Sigmoid colon (tissue), 7 donors: ENCODE data around the gene BTBD9. TPM values are rescaled to one million over a fixed set of nuclear protein-coding genes. Genes with fewer than 3 reads are reported as not detected.

Experiments used
- DNase-seq: peaks from one replicate; pipeline ENCODE4 v3.0.0-alpha.2; 2019
- H3K27ac ChIP-seq, 4 donors: fragments of 200-600 bp; sonication (generic); one replicate each; pipeline ENCODE4 v1.5.1; 2016 to 2019; ENCODE audit warnings: mild to moderate bottlenecking in 1 of 4
- H3K27me3 ChIP-seq, 3 donors: fragments of 200-600 bp; sonication (generic); one replicate each; pipeline ENCODE4 v1.5.1; 2019; ENCODE audit warnings: mild to moderate bottlenecking in 1 of 3
- H3K36me3 ChIP-seq, 4 donors: fragments of 200-600 bp; sonication (generic); one replicate each; pipeline ENCODE4 v1.5.1; 2016 to 2019
- H3K4me1 ChIP-seq, 4 donors: fragments of 200-600 bp; sonication (generic); one replicate each; pipeline ENCODE4 v1.5.1; 2017 to 2019
- H3K4me3 ChIP-seq, 4 donors: fragments of 200-600 bp; sonication (generic); one replicate each; pipeline ENCODE4 v1.5.1; 2017 to 2019; ENCODE audit warnings: mild to moderate bottlenecking in 2 of 4, moderate library complexity in 1 of 4
- H3K9me3 ChIP-seq, 4 donors: fragments of 200-600 bp in 3 of 4; sonication (generic) in 3 of 4; one replicate each; pipeline versions ENCODE4 v1.5.1 to v1.6.1; 2013 to 2019
- EP300 ChIP-seq, 4 donors: sonication (generic); formaldehyde crosslinking; IDR thresholded peaks; one replicate each; pipeline ENCODE4 v1.6.1; 2017; ENCODE audit warnings: antibody characterized with exemption in 4 of 4
- POLR2A ChIP-seq, 2 donors: fragments of 450-650 bp; IDR thresholded peaks; one replicate each; pipeline ENCODE4 v1.6.1; 2016; ENCODE audit warnings: antibody characterized with exemption in 2 of 2, mild to moderate bottlenecking in 2 of 2, moderate library complexity in 2 of 2
- POLR2AphosphoS5 ChIP-seq, 4 donors: sonication (generic); formaldehyde crosslinking; IDR thresholded peaks; one replicate each; pipeline ENCODE4 v1.6.1; 2017; ENCODE audit warnings: antibody characterized with exemption in 4 of 4
- WGBS, 2 donors: extraction: QIAGEN DNeasy Blood & Tissue Kit; methylation state at CpG; one replicate each; pipeline ENCODE4 v1.1.7; 2013; 5-methylcytosine and 5-hydroxymethylcytosine counted together
- intact Hi-C: fragments of 100-400 bp; cut with DNase I; formaldehyde crosslinking; loops from one replicate; pipeline ENCODE4 v1.15.1; 2023
- polyA plus RNA-seq, 3 donors: library from polyadenylated mRNA; stranded (reverse); fragments of 200-250 nt; gene quantifications; one replicate each; pipeline ENCODE4 v1.2.3, GENCODE V29; 2013
- total RNA-seq, 4 donors: library from RNA; depleted of rRNA; stranded (reverse); fragments of >200 nt; gene quantifications; one replicate each; pipeline ENCODE4 v1.1.0, GENCODE V29; 2016
- TF ChIP-seq, protein P1 (sequence below), 4 experiments: fragments of 450-650 bp in 3 of 4; fragments of 200-600 bp in 1 of 4; IDR thresholded peaks; one replicate each; pipeline ENCODE4 v1.5.1; 2016 to 2019; ENCODE audit warnings: antibody characterized with exemption in 4 of 4, mild to moderate bottlenecking in 3 of 4, moderate library complexity in 2 of 4
- donor health status: healthy with polysubstance abuse.
- donor health status: Bipolar disorder and iron deficiency.
- donor health status: healthy.

The BTBD9 gene
- total and polyA plus RNA-seq, 7 donors, result 3.6 to 20.8 (median 10.5) TPM

DNA sequence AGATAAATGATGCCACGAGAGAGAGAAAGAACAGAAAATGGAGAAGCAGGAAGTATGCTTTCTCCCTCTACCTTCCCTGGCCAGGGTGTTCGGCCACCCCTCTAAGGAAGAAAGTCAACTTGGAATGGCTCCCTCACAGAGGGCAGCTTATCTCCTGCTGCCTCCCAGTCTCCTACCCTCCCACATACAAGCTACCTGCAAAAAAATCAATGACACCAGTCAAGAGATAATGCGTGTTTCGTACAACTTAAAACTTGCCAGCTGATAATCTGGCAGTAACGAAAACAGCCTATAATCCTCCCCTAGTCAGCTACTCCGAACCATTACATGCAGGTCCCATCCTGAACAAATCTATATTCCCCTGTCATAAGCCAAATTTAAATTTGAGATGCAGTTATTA lies 61.7 kb downstream of the BTBD9 start:
- Histone ChIP-seq H3K27me3 (no peaks in the 10 kb centered on the region), H3K4me3 (no peak overlapping the region), H3K4me1 (no peaks in the 10 kb centered on the region), H3K27ac (no peak overlapping the region), H3K36me3 (peaks cover 0 to 18% (median 4%) of the 10 kb centered on the region in 4 donors), H3K9me3 (no peaks in the 10 kb centered on the region)
- intact Hi-C loops, result no loop called here
- no peak for DNase-seq
- no peak for TF ChIP-seq POLR2A (IDR thresholded peaks at IDR 0.05)
- no peak for TF ChIP-seq EP300 (IDR thresholded peaks at IDR 0.05)
- no peak for TF ChIP-seq POLR2AphosphoS5 (IDR thresholded peaks at IDR 0.05)
- TF ChIP-seq, protein P1, sequence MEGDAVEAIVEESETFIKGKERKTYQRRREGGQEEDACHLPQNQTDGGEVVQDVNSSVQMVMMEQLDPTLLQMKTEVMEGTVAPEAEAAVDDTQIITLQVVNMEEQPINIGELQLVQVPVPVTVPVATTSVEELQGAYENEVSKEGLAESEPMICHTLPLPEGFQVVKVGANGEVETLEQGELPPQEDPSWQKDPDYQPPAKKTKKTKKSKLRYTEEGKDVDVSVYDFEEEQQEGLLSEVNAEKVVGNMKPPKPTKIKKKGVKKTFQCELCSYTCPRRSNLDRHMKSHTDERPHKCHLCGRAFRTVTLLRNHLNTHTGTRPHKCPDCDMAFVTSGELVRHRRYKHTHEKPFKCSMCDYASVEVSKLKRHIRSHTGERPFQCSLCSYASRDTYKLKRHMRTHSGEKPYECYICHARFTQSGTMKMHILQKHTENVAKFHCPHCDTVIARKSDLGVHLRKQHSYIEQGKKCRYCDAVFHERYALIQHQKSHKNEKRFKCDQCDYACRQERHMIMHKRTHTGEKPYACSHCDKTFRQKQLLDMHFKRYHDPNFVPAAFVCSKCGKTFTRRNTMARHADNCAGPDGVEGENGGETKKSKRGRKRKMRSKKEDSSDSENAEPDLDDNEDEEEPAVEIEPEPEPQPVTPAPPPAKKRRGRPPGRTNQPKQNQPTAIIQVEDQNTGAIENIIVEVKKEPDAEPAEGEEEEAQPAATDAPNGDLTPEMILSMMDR (IDR thresholded peaks at IDR 0.05), result no peak
- 78 to 87% methylated on average over 6 of the region's 6 CpGs for WGBS, 2 donors

DNA sequence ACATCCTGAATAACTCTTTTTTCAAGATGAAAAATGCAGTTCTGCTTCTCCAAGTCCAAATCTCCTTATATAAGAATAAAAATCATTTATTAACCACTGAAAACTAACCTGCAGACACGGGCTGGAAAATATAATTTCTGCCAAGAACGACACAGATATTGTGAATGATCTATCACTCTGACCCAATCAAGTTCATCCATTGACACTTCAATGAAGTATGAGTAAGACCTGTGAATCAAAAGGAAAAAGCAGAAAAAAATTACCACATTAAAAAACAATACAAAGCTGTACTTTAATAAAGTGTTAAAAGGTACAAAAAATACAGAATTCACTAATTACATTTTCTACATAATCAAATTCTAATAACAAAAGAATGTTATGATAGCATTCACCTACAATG lies 62.2 kb downstream of the BTBD9 start:
- no peak for DNase-seq
- no peak overlapping the region for H3K4me3 ChIP-seq
- TF ChIP-seq EP300 (IDR thresholded peaks at IDR 0.05), result no peak
- no peak for TF ChIP-seq POLR2A (IDR thresholded peaks at IDR 0.05)
- TF ChIP-seq, protein P1 (IDR thresholded peaks at IDR 0.05), result no peak
- no peak for TF ChIP-seq POLR2AphosphoS5 (IDR thresholded peaks at IDR 0.05)
- no peak overlapping the region for H3K27ac ChIP-seq
- intact Hi-C loops, result no loop called here
- no peaks in the 10 kb centered on the region for H3K27me3 ChIP-seq
- H3K4me1 ChIP-seq, result no peaks in the 10 kb centered on the region
- 69 to 81% methylated on average over 2 of the region's 2 CpGs for WGBS, 2 donors
- peaks cover 0 to 18% (median 4%) of the 10 kb centered on the region in 4 donors for H3K36me3 ChIP-seq
- no peaks in the 10 kb centered on the region for H3K9me3 ChIP-seq

DNA sequence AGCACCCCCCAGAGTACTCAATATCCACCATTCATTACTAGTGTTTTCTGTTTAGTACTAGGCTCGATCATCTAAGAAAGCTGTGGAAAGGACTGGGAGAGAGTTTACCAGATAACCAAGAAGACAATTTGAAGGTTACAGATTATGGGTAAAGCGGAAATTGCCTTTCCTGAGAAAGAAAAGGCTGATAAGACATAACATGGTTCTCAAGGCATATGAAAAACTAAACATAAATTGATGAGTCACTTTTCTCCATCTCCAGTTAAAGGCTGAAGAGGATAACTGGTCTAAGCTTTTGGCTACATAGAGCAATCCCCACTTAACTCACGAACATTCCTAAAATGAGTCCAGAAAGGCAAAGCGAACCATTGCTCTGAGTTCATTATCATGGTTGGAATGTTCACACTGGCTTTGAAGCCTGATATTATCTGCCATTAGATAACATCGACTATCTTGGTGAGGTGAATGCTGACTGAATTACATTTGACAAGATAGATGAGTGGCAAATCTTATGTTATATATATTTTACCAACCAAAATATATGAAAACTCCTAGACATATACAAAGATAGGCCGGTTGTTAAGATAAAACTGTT lies 65.8 kb downstream of the BTBD9 start:
- Histone ChIP-seq H3K9me3 (no peaks in the 10 kb centered on the region), H3K27me3 (no peaks in the 10 kb centered on the region), H3K4me1 (no peaks in the 10 kb centered on the region), H3K4me3 (no peak overlapping the region), H3K27ac (no peak overlapping the region), H3K36me3 (peaks cover 0 to 1% (median 0%) of the 10 kb centered on the region in 4 donors)
- 92 to 94% methylated on average over 6 of the region's 6 CpGs for WGBS, 2 donors
- TF ChIP-seq POLR2AphosphoS5 (IDR thresholded peaks at IDR 0.05) (no peak), POLR2A (IDR thresholded peaks at IDR 0.05) (no peak), EP300 (IDR thresholded peaks at IDR 0.05) (no peak)
- TF ChIP-seq, protein P1 (IDR thresholded peaks at IDR 0.05), result no peak
- no peak for DNase-seq
- intact Hi-C loops, result no loop called here

DNA sequence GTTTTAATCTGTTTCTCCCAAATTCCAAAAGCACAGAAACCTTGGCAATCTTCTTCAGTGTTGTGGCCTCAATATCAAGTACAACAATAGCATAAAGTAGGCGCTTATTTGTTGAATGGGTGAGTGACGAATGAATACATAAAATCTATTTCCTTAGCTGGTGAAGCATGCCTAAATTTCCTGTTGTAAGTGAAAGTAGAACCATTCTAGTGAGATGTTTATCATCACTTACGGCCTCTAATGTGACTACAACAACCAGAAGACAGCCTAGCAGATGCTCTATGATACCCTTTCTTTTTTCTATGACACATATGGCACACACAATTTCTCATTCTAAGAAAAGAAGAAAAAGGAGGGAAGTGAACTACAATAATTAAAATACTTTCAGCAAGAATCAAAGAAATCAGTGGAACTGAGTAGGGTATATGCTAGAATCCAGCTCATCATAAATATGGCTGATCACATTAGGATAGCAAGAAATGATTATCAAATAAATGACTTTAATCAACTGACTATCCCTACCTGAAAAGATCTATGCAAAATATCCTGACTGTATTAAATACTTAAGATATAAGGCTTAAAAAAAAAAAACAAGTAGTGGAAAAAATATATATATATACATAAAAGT lies 67.4 kb downstream of the BTBD9 start:
- H3K4me3 ChIP-seq, result no peak overlapping the region
- intact Hi-C loops, result no loop called here
- no peaks in the 10 kb centered on the region for H3K9me3 ChIP-seq
- no peaks in the 10 kb centered on the region for H3K36me3 ChIP-seq
- WGBS, 2 donors, result 39 to 68% methylated on average over 3 of the region's 3 CpGs
- H3K27me3 ChIP-seq, result no peaks in the 10 kb centered on the region
- no peak overlapping the region for H3K27ac ChIP-seq
- TF ChIP-seq EP300 (IDR thresholded peaks at IDR 0.05) (no peak), POLR2A (IDR thresholded peaks at IDR 0.05) (no peak), POLR2AphosphoS5 (IDR thresholded peaks at IDR 0.05) (no peak)
- TF ChIP-seq, protein P1 (IDR thresholded peaks at IDR 0.05), result no peak
- no peak for DNase-seq
- H3K4me1 ChIP-seq, result peaks cover 0 to 8% (median 5%) of the 10 kb centered on the region in 4 donors
